Lower leg skin (tissue), 3 donors: ENCODE measurements around the gene TMTC1.

Experiments used
- POLR2A ChIP-seq, 2 donors: fragments of 450-650 bp; IDR thresholded peaks; one replicate each; pipeline ENCODE4 v1.6.1; 2016 to 2017; ENCODE audit warnings: antibody characterized with exemption in 2 of 2, mild to moderate bottlenecking in 1 of 2, moderate library complexity in 1 of 2
- TF ChIP-seq, protein P1 (sequence below), 3 donors: fragments of 450-650 bp; IDR thresholded peaks; one replicate each; pipeline ENCODE4 v1.5.1; 2016; ENCODE audit warnings: antibody characterized with exemption in 3 of 3, mild to moderate bottlenecking in 3 of 3, moderate library complexity in 2 of 3

DNA sequence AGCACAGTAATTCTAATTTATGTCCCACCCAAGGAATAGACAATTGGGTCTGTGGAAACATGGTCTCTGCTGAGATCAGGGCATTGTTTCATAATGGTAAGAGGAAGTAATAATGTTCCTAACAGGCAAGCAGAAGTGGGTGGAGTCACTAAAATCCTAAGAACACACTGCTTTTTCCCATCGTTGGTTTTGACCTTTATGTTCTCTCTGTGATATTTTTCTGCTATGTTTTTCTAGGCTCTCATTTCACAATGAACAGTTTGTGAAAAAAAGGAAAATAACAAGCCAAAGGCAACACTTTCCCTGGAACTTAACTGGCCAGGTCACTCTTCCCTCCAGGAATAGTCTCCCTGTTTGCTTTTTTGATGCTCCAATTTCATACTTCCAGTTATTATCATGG is 205.7 kb downstream of the TMTC1 start:
- TF ChIP-seq, protein P1, sequence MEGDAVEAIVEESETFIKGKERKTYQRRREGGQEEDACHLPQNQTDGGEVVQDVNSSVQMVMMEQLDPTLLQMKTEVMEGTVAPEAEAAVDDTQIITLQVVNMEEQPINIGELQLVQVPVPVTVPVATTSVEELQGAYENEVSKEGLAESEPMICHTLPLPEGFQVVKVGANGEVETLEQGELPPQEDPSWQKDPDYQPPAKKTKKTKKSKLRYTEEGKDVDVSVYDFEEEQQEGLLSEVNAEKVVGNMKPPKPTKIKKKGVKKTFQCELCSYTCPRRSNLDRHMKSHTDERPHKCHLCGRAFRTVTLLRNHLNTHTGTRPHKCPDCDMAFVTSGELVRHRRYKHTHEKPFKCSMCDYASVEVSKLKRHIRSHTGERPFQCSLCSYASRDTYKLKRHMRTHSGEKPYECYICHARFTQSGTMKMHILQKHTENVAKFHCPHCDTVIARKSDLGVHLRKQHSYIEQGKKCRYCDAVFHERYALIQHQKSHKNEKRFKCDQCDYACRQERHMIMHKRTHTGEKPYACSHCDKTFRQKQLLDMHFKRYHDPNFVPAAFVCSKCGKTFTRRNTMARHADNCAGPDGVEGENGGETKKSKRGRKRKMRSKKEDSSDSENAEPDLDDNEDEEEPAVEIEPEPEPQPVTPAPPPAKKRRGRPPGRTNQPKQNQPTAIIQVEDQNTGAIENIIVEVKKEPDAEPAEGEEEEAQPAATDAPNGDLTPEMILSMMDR (IDR thresholded peaks at IDR 0.05): no peak
- TF ChIP-seq POLR2A (IDR thresholded peaks at IDR 0.05): no peak
